T1000 (cell line): ENCODE data around the gene GOLGA6A.
"Not testable (repeated sequence)": the region's sequence is repeated elsewhere in the genome, so short reads cannot be mapped to it uniquely, and the experiment has no call there.

Experiments used
- DNase-seq: peaks from one replicate; lab custom pipeline; 2025; ENCODE audit warnings: mixed read lengths; lab: John Stamatoyannopoulos, UW

GOLGA6A gene

GRCh38 chr15:74099963-74100733 lies 17.8 kb upstream of the GOLGA6A start:
- DNase-seq: not testable (repeated sequence)

- DNase-seq: not testable (repeated sequence)
Measured at GRCh38 chr15:74096753-74097474, 14.6 kb upstream of the GOLGA6A start.

- not testable (repeated sequence) for DNase-seq
Measured at GRCh38 chr15:74095610-74096009, 13.3 kb upstream of the GOLGA6A start.

- not testable (repeated sequence) for DNase-seq
Measured at GRCh38 chr15:74094567-74094966, 12.2 kb upstream of the GOLGA6A start.

- not testable (repeated sequence) for DNase-seq
Measured at GRCh38 chr15:74075781-74076180, 6.6 kb downstream of the GOLGA6A start.

- not testable (repeated sequence) for DNase-seq
Measured at GRCh38 chr15:74072614-74073337, 9.6 kb downstream of the GOLGA6A start.

GRCh38 chr15:74072132-74072531 lies 10.2 kb downstream of the GOLGA6A start:
- DNase-seq: not testable (repeated sequence)

GRCh38 chr15:74071645-74072044 lies 10.7 kb downstream of the GOLGA6A start:
- not testable (repeated sequence) for DNase-seq

GRCh38 chr15:74065684-74066411 lies 16.5 kb downstream of the GOLGA6A start:
- not testable (repeated sequence) for DNase-seq

GRCh38 chr15:74064822-74065221 lies 17.5 kb downstream of the GOLGA6A start:
- DNase-seq: not testable (repeated sequence)

GRCh38 chr15:74064183-74064582 lies 18.2 kb downstream of the GOLGA6A start:
- DNase-seq: not testable (repeated sequence)

GRCh38 chr15:74063425-74064146 lies 18.8 kb downstream of the GOLGA6A start:
- not testable (repeated sequence) for DNase-seq

GRCh38 chr15:74062671-74063070 lies 19.7 kb downstream of the GOLGA6A start:
- no peak for DNase-seq

- DNase-seq: no peak
Measured at GRCh38 chr15:74062236-74062635, 20.1 kb downstream of the GOLGA6A start.

- DNase-seq: no peak
Measured at GRCh38 chr15:74060251-74060650, 22.1 kb downstream of the GOLGA6A start.

- DNase-seq: not testable (repeated sequence)
Measured at GRCh38 chr15:74059050-74059833, 23.1 kb downstream of the GOLGA6A start.

GRCh38 chr15:74056330-74056729 lies 26.0 kb downstream of the GOLGA6A start:
- DNase-seq: not testable (repeated sequence)

GRCh38 chr15:74055804-74056203 lies 26.5 kb downstream of the GOLGA6A start:
- no peak for DNase-seq

- peak; percentile 8 for DNase-seq
Measured at GRCh38 chr15:74053941-74054529, 28.3 kb downstream of the GOLGA6A start.

GRCh38 chr15:74053517-74053916 lies 28.8 kb downstream of the GOLGA6A start:
- DNase-seq: no peak
